Measurements from ENCODE around the gene PITPNB. TPM values are rescaled to one million over a fixed set of nuclear protein-coding genes. Genes with fewer than 3 reads are reported as not detected.

The PITPNB gene
- total RNA-seq, 2 donors from 2014 or later = 59.6 to 68.2 TPM

DNA sequence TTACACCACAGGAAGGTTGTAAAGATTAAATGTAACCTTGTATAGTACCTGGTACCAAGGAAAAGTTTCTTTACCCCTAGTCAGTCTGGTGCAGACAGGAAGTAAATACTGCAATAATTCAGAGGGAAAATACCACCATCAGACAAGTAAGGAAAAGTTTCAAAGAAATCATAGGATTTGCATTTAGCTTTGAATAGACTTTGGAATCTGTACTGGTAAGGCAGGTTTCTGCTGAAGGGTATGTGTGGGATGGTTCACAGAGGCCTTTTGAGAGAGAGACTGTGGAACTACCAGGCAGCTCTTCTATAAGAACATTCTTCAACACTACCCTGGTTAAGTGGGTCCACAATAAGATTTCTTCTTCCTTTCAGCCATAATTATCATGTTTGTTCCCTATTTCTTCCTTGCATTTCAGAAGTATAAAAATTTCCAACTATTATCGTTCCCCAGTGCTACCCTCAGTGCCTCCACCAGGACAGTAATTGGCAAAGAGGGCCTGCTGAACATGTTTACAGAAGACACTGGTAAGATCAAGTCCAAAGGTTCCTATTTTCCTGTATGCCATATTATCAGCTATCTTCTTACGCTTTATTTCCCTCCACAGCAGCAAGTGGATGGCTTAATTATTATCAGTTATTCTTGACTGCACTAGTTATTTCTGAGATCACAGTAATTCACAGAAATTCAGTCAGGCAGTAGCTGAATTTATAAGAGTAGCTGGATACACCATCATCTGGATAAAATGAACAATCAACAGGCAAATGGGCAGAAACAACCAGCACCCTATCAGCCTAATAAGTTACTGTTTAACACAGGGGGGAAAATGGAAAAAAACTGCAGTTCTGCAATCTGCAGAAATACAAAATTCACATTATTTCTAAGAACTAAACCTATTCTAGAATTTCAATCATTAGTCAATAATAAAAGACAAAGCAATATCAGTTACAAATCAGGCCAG lies 48.5 kb downstream of the PITPNB start:
- H3K4me3 Mint-ChIP-seq = no peak overlapping the region
- no peak overlapping the region for H3K4me3 ChIP-seq (ENCODE audit: low read length)
- H3K36me3 Mint-ChIP-seq (ENCODE audit: low read depth) = peaks cover 31% of the 10 kb centered on the region
- peaks cover 6% of the 10 kb centered on the region for H3K9me3 Mint-ChIP-seq
- H3K36me3 ChIP-seq (ENCODE audit: control insufficient read depth, insufficient read depth, low read length) = peaks cover 41% of the 10 kb centered on the region
- no peak for DNase-seq
- H3K4me1 ChIP-seq (ENCODE audit: control insufficient read depth, insufficient read depth, low read length) = peaks cover 22% of the 10 kb centered on the region
- H3K9ac ChIP-seq (ENCODE audit: extremely low read depth, low read length, poor library complexity, severe bottlenecking) = no peak overlapping the region
- H3K27me3 ChIP-seq (ENCODE audit: control insufficient read depth, insufficient read depth, low read length, poor library complexity, severe bottlenecking) = no peaks in the 10 kb centered on the region
- no peaks in the 10 kb centered on the region for H3K9me3 ChIP-seq (ENCODE audit: control insufficient read depth, low read length)
- H3K27me3 Mint-ChIP-seq (ENCODE audit: insufficient read depth) = no peaks in the 10 kb centered on the region
- no peak overlapping the region for H3K27ac ChIP-seq (ENCODE audit: low read depth, low read length)
- H3K4me1 Mint-ChIP-seq = peaks cover 46% of the 10 kb centered on the region
- H3K27ac Mint-ChIP-seq = no peak overlapping the region
- WGBS, 2 experiments (ENCODE audit: insufficient coverage in 1 of 2, insufficient read length in 1 of 2) = 88 to 97% methylated on average over 1 to 2 of the region's 2 CpGs
- TF ChIP-seq, protein P1, sequence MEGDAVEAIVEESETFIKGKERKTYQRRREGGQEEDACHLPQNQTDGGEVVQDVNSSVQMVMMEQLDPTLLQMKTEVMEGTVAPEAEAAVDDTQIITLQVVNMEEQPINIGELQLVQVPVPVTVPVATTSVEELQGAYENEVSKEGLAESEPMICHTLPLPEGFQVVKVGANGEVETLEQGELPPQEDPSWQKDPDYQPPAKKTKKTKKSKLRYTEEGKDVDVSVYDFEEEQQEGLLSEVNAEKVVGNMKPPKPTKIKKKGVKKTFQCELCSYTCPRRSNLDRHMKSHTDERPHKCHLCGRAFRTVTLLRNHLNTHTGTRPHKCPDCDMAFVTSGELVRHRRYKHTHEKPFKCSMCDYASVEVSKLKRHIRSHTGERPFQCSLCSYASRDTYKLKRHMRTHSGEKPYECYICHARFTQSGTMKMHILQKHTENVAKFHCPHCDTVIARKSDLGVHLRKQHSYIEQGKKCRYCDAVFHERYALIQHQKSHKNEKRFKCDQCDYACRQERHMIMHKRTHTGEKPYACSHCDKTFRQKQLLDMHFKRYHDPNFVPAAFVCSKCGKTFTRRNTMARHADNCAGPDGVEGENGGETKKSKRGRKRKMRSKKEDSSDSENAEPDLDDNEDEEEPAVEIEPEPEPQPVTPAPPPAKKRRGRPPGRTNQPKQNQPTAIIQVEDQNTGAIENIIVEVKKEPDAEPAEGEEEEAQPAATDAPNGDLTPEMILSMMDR (conservative IDR thresholded peaks at IDR 0.05) = no peak

DNA sequence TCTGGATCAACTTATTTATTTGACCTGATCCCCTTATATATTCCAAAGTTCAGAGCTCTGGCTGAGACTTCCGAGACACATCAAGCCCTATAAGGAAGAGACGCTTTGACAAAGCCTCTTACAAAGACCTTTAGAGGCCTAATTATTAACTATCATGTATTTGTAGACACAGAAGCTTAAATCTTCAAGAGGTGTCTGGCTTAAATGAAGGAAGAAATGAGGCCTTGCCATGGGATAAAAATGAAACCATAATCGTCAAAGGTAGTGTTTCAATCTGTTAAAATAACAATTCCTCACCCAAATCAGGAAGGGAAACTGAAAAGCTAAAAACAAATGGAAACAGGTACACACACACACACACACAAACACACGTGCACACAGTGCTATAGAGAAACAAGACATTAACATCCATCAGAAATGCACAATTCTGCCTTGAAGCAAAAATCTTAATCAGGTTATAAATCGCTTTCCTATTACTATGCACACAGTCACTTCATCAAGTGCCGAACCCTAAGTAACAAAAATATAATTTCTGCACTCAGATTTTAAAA lies 50.2 kb downstream of the PITPNB start:
- H3K27ac Mint-ChIP-seq = peak overlapping the region; percentile 15
- peaks cover 33% of the 10 kb centered on the region for H3K36me3 Mint-ChIP-seq (ENCODE audit: low read depth)
- Histone ChIP-seq H3K4me3 (ENCODE audit: low read length) (peak overlapping the region; percentile 32), H3K27me3 (ENCODE audit: control insufficient read depth, insufficient read depth, low read length, poor library complexity, severe bottlenecking) (no peaks in the 10 kb centered on the region), H3K27ac (ENCODE audit: low read depth, low read length) (no peak overlapping the region), H3K4me1 (ENCODE audit: control insufficient read depth, insufficient read depth, low read length) (peaks cover 22% of the 10 kb centered on the region), H3K9ac (ENCODE audit: extremely low read depth, low read length, poor library complexity, severe bottlenecking) (no peak overlapping the region), H3K9me3 (ENCODE audit: control insufficient read depth, low read length) (no peaks in the 10 kb centered on the region), H3K36me3 (ENCODE audit: control insufficient read depth, insufficient read depth, low read length) (peaks cover 53% of the 10 kb centered on the region)
- TF ChIP-seq, protein P1 (conservative IDR thresholded peaks at IDR 0.05) = no peak
- peaks cover 6% of the 10 kb centered on the region for H3K9me3 Mint-ChIP-seq
- 70 to 90% methylated on average over 4 to 6 of the region's 6 CpGs for WGBS, 2 experiments (ENCODE audit: insufficient coverage in 1 of 2, insufficient read length in 1 of 2)
- H3K4me3 Mint-ChIP-seq = no peak overlapping the region
- peaks cover 45% of the 10 kb centered on the region for H3K4me1 Mint-ChIP-seq
- H3K27me3 Mint-ChIP-seq (ENCODE audit: insufficient read depth) = no peaks in the 10 kb centered on the region
- DNase-seq = no peak

DNA sequence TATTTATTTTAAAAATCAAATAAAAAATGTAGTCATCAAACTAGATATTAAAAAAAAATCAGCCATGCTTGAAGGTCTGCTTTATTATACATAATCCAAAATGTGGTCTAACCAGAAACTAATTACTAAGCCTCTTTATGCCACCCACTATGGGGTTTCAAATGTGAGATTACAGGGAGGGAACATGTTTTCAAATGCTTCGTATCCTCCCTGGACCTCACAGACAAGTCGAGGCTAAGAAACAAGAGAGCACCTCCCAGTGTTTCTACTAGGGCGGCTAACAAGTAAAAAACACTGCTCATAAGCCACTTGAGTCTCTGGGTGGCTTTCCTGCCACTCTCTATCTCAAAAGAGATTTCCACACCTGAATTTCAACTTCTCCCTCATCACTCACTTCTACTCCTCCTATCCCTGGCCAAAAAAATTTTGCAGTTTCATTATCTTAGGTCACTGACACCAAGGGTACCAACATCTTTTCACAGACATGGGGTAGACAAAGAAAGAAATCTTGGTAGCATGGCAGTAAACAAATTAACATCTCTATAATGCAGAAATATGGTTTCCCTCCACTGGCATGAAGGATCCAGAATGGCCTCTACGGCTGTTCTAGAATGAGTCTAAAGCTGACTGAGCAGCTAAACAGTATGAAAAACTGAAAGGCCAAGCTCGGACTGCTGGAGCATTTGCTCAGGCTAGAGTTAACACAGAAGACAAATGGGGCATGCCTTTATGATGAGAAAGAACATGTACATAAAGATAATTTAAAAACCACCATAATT lies 50.9 kb downstream of the PITPNB start:
- Mint-ChIP-seq H3K9me3 (peaks cover 6% of the 10 kb centered on the region), H3K4me1 (peaks cover 50% of the 10 kb centered on the region), H3K36me3 (ENCODE audit: low read depth) (peaks cover 27% of the 10 kb centered on the region), H3K27ac (peak overlapping the region; percentile 15), H3K4me3 (no peak overlapping the region), H3K27me3 (ENCODE audit: insufficient read depth) (no peaks in the 10 kb centered on the region)
- TF ChIP-seq, protein P1 (conservative IDR thresholded peaks at IDR 0.05) = no peak
- Histone ChIP-seq H3K4me1 (ENCODE audit: control insufficient read depth, insufficient read depth, low read length) (peaks cover 22% of the 10 kb centered on the region), H3K4me3 (ENCODE audit: low read length) (peak overlapping the region; percentile 32), H3K9me3 (ENCODE audit: control insufficient read depth, low read length) (no peaks in the 10 kb centered on the region), H3K36me3 (ENCODE audit: control insufficient read depth, insufficient read depth, low read length) (peaks cover 49% of the 10 kb centered on the region), H3K27me3 (ENCODE audit: control insufficient read depth, insufficient read depth, low read length, poor library complexity, severe bottlenecking) (no peaks in the 10 kb centered on the region), H3K27ac (ENCODE audit: low read depth, low read length) (no peak overlapping the region), H3K9ac (ENCODE audit: extremely low read depth, low read length, poor library complexity, severe bottlenecking) (no peak overlapping the region)
- no peak for DNase-seq
- WGBS, 2 experiments (ENCODE audit: insufficient coverage in 1 of 2, insufficient read length in 1 of 2) = 75 to 88% methylated on average over 4 to 5 of the region's 5 CpGs
